Measurements from ENCODE around the gene SLC13A3. TPM values are rescaled to one million over a fixed set of nuclear protein-coding genes. Genes with fewer than 3 reads are reported as not detected.

SLC13A3 gene
- total and polyA plus RNA-seq, 4 donors: 8.8 to 303 (median 51.6) TPM

- no peaks in the 10 kb centered on the region for H3K27me3 ChIP-seq (ENCODE audit: control insufficient read depth, insufficient read depth, low read length)
These were observed 49.6 kb downstream of the SLC13A3 start for GRCh38 chr20:46601603-46602122.

GRCh38 chr20:46600286-46600752 is 50.9 kb downstream of the SLC13A3 start:
- Histone ChIP-seq H3K27ac (ENCODE audit: low read depth, low read length) (no peak overlapping the region), H3K4me1 (ENCODE audit: control insufficient read depth, insufficient read depth, low read length) (no peaks in the 10 kb centered on the region), H3K36me3 (ENCODE audit: control insufficient read depth, insufficient read depth, low read length) (peaks cover 5% of the 10 kb centered on the region), H3K9me3 (ENCODE audit: control insufficient read depth, insufficient read depth, low read length) (no peaks in the 10 kb centered on the region), H3K27me3 (ENCODE audit: control insufficient read depth, insufficient read depth, low read length) (no peaks in the 10 kb centered on the region), H3K4me3 (ENCODE audit: low read depth, low read length) (no peak overlapping the region)
- no peak for DNase-seq (ENCODE audit: low read depth in 4 of 6, low spot score in 6 of 6)
- WGBS (ENCODE audit: insufficient coverage): no CpG with 5 or more reads among the region's 1 CpG

More at GRCh38 chr20:46601603-46602122, 49.6 kb downstream of the SLC13A3 start:
- Histone ChIP-seq H3K36me3 (ENCODE audit: control insufficient read depth, insufficient read depth, low read length) (peaks cover 3% of the 10 kb centered on the region), H3K4me3 (ENCODE audit: low read depth, low read length) (no peak overlapping the region), H3K4me1 (ENCODE audit: control insufficient read depth, insufficient read depth, low read length) (no peaks in the 10 kb centered on the region), H3K27ac (ENCODE audit: low read depth, low read length) (no peak overlapping the region), H3K9me3 (ENCODE audit: control insufficient read depth, insufficient read depth, low read length) (no peaks in the 10 kb centered on the region)
- DNase-seq (ENCODE audit: low read depth in 4 of 6, low spot score in 6 of 6): no peak

- peak in 1 of 6 donors; percentile 18 for DNase-seq (ENCODE audit: low read depth in 4 of 6, low spot score in 6 of 6)
- WGBS (ENCODE audit: insufficient coverage): no CpG with 5 or more reads among the region's 8 CpGs
- Histone ChIP-seq H3K4me1 (ENCODE audit: control insufficient read depth, insufficient read depth, low read length) (no peaks in the 10 kb centered on the region), H3K27me3 (ENCODE audit: control insufficient read depth, insufficient read depth, low read length) (no peaks in the 10 kb centered on the region), H3K4me3 (ENCODE audit: low read depth, low read length) (no peak overlapping the region), H3K9me3 (ENCODE audit: control insufficient read depth, insufficient read depth, low read length) (no peaks in the 10 kb centered on the region), H3K36me3 (ENCODE audit: control insufficient read depth, insufficient read depth, low read length) (peaks cover 3% of the 10 kb centered on the region), H3K27ac (ENCODE audit: low read depth, low read length) (no peak overlapping the region)
These were observed 51.9 kb downstream of the SLC13A3 start for GRCh38 chr20:46599227-46599987.

- Histone ChIP-seq H3K27me3 (ENCODE audit: control insufficient read depth, insufficient read depth, low read length) (no peaks in the 10 kb centered on the region), H3K4me1 (ENCODE audit: control insufficient read depth, insufficient read depth, low read length) (no peaks in the 10 kb centered on the region), H3K27ac (ENCODE audit: low read depth, low read length) (no peak overlapping the region), H3K36me3 (ENCODE audit: control insufficient read depth, insufficient read depth, low read length) (peaks cover 3% of the 10 kb centered on the region), H3K9me3 (ENCODE audit: control insufficient read depth, insufficient read depth, low read length) (no peaks in the 10 kb centered on the region), H3K4me3 (ENCODE audit: low read depth, low read length) (no peak overlapping the region)
- WGBS (ENCODE audit: insufficient coverage): 91% methylated on average over 7 of the region's 8 CpGs
- DNase-seq (ENCODE audit: low read depth in 4 of 6, low spot score in 6 of 6): no peak
These were observed 55.3 kb downstream of the SLC13A3 start for GRCh38 chr20:46595933-46596332.

- WGBS (ENCODE audit: insufficient coverage): no CpG with 5 or more reads among the region's 2 CpGs
- Histone ChIP-seq H3K4me3 (ENCODE audit: low read depth, low read length) (no peak overlapping the region), H3K36me3 (ENCODE audit: control insufficient read depth, insufficient read depth, low read length) (peaks cover 3% of the 10 kb centered on the region), H3K27me3 (ENCODE audit: control insufficient read depth, insufficient read depth, low read length) (no peaks in the 10 kb centered on the region), H3K9me3 (ENCODE audit: control insufficient read depth, insufficient read depth, low read length) (no peaks in the 10 kb centered on the region), H3K4me1 (ENCODE audit: control insufficient read depth, insufficient read depth, low read length) (no peaks in the 10 kb centered on the region), H3K27ac (ENCODE audit: low read depth, low read length) (no peak overlapping the region)
- no peak for DNase-seq (ENCODE audit: low read depth in 4 of 6, low spot score in 6 of 6)
These were observed 56.5 kb downstream of the SLC13A3 start for GRCh38 chr20:46594725-46595124.

- 100% methylated on average over 2 of the region's 4 CpGs for WGBS (ENCODE audit: insufficient coverage)
These were observed 58.5 kb downstream of the SLC13A3 start for GRCh38 chr20:46592580-46593362.

GRCh38 chr20:46590443-46590842 is 60.8 kb downstream of the SLC13A3 start:
- DNase-seq (ENCODE audit: low read depth in 4 of 6, low spot score in 6 of 6): no peak
- H3K4me1 ChIP-seq (ENCODE audit: control insufficient read depth, insufficient read depth, low read length): no peaks in the 10 kb centered on the region
- no peaks in the 10 kb centered on the region for H3K9me3 ChIP-seq (ENCODE audit: control insufficient read depth, insufficient read depth, low read length)
- H3K27ac ChIP-seq (ENCODE audit: low read depth, low read length): no peak overlapping the region
- H3K36me3 ChIP-seq (ENCODE audit: control insufficient read depth, insufficient read depth, low read length): peaks cover 5% of the 10 kb centered on the region
- no CpG with 5 or more reads among the region's 1 CpG for WGBS (ENCODE audit: insufficient coverage)
- no peak overlapping the region for H3K4me3 ChIP-seq (ENCODE audit: low read depth, low read length)
- H3K27me3 ChIP-seq (ENCODE audit: control insufficient read depth, insufficient read depth, low read length): no peaks in the 10 kb centered on the region

More at GRCh38 chr20:46592580-46593362, 58.5 kb downstream of the SLC13A3 start:
- Histone ChIP-seq H3K36me3 (ENCODE audit: control insufficient read depth, insufficient read depth, low read length) (peaks cover 8% of the 10 kb centered on the region), H3K27ac (ENCODE audit: low read depth, low read length) (no peak overlapping the region), H3K4me1 (ENCODE audit: control insufficient read depth, insufficient read depth, low read length) (no peaks in the 10 kb centered on the region), H3K27me3 (ENCODE audit: control insufficient read depth, insufficient read depth, low read length) (no peaks in the 10 kb centered on the region), H3K4me3 (ENCODE audit: low read depth, low read length) (no peak overlapping the region), H3K9me3 (ENCODE audit: control insufficient read depth, insufficient read depth, low read length) (no peaks in the 10 kb centered on the region)
- no peak for DNase-seq (ENCODE audit: low read depth in 4 of 6, low spot score in 6 of 6)

- no peak overlapping the region for H3K4me3 ChIP-seq (ENCODE audit: low read depth, low read length)
- H3K9me3 ChIP-seq (ENCODE audit: control insufficient read depth, insufficient read depth, low read length): no peaks in the 10 kb centered on the region
- no peak for DNase-seq (ENCODE audit: low read depth in 4 of 6, low spot score in 6 of 6)
- 97% methylated on average over 10 of the region's 14 CpGs for WGBS (ENCODE audit: insufficient coverage)
- H3K4me1 ChIP-seq (ENCODE audit: control insufficient read depth, insufficient read depth, low read length): peaks cover 2% of the 10 kb centered on the region
- H3K27me3 ChIP-seq (ENCODE audit: control insufficient read depth, insufficient read depth, low read length): no peaks in the 10 kb centered on the region
- H3K27ac ChIP-seq (ENCODE audit: low read depth, low read length): no peak overlapping the region
- H3K36me3 ChIP-seq (ENCODE audit: control insufficient read depth, insufficient read depth, low read length): peaks cover 5% of the 10 kb centered on the region
These were observed 62.4 kb downstream of the SLC13A3 start for GRCh38 chr20:46588532-46589511.

GRCh38 chr20:46587986-46588385 is 63.3 kb downstream of the SLC13A3 start:
- Histone ChIP-seq H3K9me3 (ENCODE audit: control insufficient read depth, insufficient read depth, low read length) (no peaks in the 10 kb centered on the region), H3K4me3 (ENCODE audit: low read depth, low read length) (no peak overlapping the region), H3K27ac (ENCODE audit: low read depth, low read length) (no peak overlapping the region), H3K27me3 (ENCODE audit: control insufficient read depth, insufficient read depth, low read length) (no peaks in the 10 kb centered on the region), H3K36me3 (ENCODE audit: control insufficient read depth, insufficient read depth, low read length) (peaks cover 5% of the 10 kb centered on the region), H3K4me1 (ENCODE audit: control insufficient read depth, insufficient read depth, low read length) (peaks cover 9% of the 10 kb centered on the region)
- 82% methylated on average over 6 of the region's 7 CpGs for WGBS (ENCODE audit: insufficient coverage)
- DNase-seq (ENCODE audit: low read depth in 4 of 6, low spot score in 6 of 6): no peak

Measured in spinal cord (tissue), 10 donors.